ENCODE measurements around the gene SMCO2. TPM values are rescaled to one million over a fixed set of nuclear protein-coding genes. Genes with fewer than 3 reads are reported as not detected.
A peak's percentile ranks its signal among the peaks of the same experiment; 100 is the strongest.

SMCO2 gene
- total RNA-seq, 1 experiment from 2014 or later: 0.78 TPM

GRCh38 chr12:27517546-27517945, 71.0 kb downstream of the SMCO2 start:
- DNase-seq (ENCODE audit: low read depth): peak; percentile 29
- in situ Hi-C loops (cut with HindIII; ENCODE audit: low pct_unique_long_range_greater_than_20kb, low sequenced_read_pairs): no loop called here

GRCh38 chr12:27517961-27518665, 71.6 kb downstream of the SMCO2 start:
- peak; percentile 40 for DNase-seq (ENCODE audit: low read depth)
- in situ Hi-C loops (cut with HindIII; ENCODE audit: low pct_unique_long_range_greater_than_20kb, low sequenced_read_pairs): no loop called here

- DNase-seq (ENCODE audit: low read depth): no peak
- in situ Hi-C loops (cut with HindIII; ENCODE audit: low pct_unique_long_range_greater_than_20kb, low sequenced_read_pairs): no loop called here
Measured at GRCh38 chr12:27521066-27521465, 74.5 kb downstream of the SMCO2 start.

- in situ Hi-C loops (cut with HindIII; ENCODE audit: low pct_unique_long_range_greater_than_20kb, low sequenced_read_pairs): no loop called here
- DNase-seq (ENCODE audit: low read depth): no peak
Measured at GRCh38 chr12:27521981-27522380, 75.4 kb downstream of the SMCO2 start.

GRCh38 chr12:27523305-27523641, 76.7 kb downstream of the SMCO2 start:
- in situ Hi-C loops (cut with HindIII; ENCODE audit: low pct_unique_long_range_greater_than_20kb, low sequenced_read_pairs): no loop called here

GRCh38 chr12:27523642-27524493, 77.3 kb downstream of the SMCO2 start, which contains the start of gene PPFIBP1:
PPFIBP1 (plus strand) TSS chr12:27524206; CDS start chr12:27633397, 109,191 bp downstream.
- in situ Hi-C loops (cut with HindIII; ENCODE audit: low pct_unique_long_range_greater_than_20kb, low sequenced_read_pairs): no loop called here
- peak; percentile 100 for DNase-seq (ENCODE audit: low read depth)

More at GRCh38 chr12:27523305-27523641, 76.7 kb downstream of the SMCO2 start:
- no peak for DNase-seq (ENCODE audit: low read depth)

GRCh38 chr12:27524494-27524835, 77.9 kb downstream of the SMCO2 start:
- in situ Hi-C loops (cut with HindIII; ENCODE audit: low pct_unique_long_range_greater_than_20kb, low sequenced_read_pairs): no loop called here

GRCh38 chr12:27524839-27525753, 78.6 kb downstream of the SMCO2 start:
- in situ Hi-C loops (cut with HindIII; ENCODE audit: low pct_unique_long_range_greater_than_20kb, low sequenced_read_pairs): no loop called here
- DNase-seq (ENCODE audit: low read depth): peak; percentile 57

More at GRCh38 chr12:27524494-27524835, 77.9 kb downstream of the SMCO2 start:
- no peak for DNase-seq (ENCODE audit: low read depth)

GRCh38 chr12:27527512-27527911, 81.0 kb downstream of the SMCO2 start:
- in situ Hi-C loops (cut with HindIII; ENCODE audit: low pct_unique_long_range_greater_than_20kb, low sequenced_read_pairs): no loop called here
- DNase-seq (ENCODE audit: low read depth): no peak

GRCh38 chr12:27528788-27529187, 82.3 kb downstream of the SMCO2 start:
- in situ Hi-C loops (cut with HindIII; ENCODE audit: low pct_unique_long_range_greater_than_20kb, low sequenced_read_pairs): no loop called here

GRCh38 chr12:27530157-27530922, 83.8 kb downstream of the SMCO2 start:
- DNase-seq (ENCODE audit: low read depth): peak; percentile 91
- in situ Hi-C loops (cut with HindIII; ENCODE audit: low pct_unique_long_range_greater_than_20kb, low sequenced_read_pairs): no loop called here

More at GRCh38 chr12:27528788-27529187, 82.3 kb downstream of the SMCO2 start:
- DNase-seq (ENCODE audit: low read depth): no peak

- no peak for DNase-seq (ENCODE audit: low read depth)
- in situ Hi-C loops (cut with HindIII; ENCODE audit: low pct_unique_long_range_greater_than_20kb, low sequenced_read_pairs): no loop called here
Measured at GRCh38 chr12:27531896-27532295, 85.4 kb downstream of the SMCO2 start.

GRCh38 chr12:27534060-27534764, 87.7 kb downstream of the SMCO2 start:
- peak; percentile 66 for DNase-seq (ENCODE audit: low read depth)
- in situ Hi-C loops (cut with HindIII; ENCODE audit: low pct_unique_long_range_greater_than_20kb, low sequenced_read_pairs): no loop called here

- DNase-seq (ENCODE audit: low read depth): no peak
- in situ Hi-C loops (cut with HindIII; ENCODE audit: low pct_unique_long_range_greater_than_20kb, low sequenced_read_pairs): no loop called here
Measured at GRCh38 chr12:27534765-27535161, 88.2 kb downstream of the SMCO2 start.

GRCh38 chr12:27535318-27535717, 88.8 kb downstream of the SMCO2 start:
- in situ Hi-C loops (cut with HindIII; ENCODE audit: low pct_unique_long_range_greater_than_20kb, low sequenced_read_pairs): no loop called here
- no peak for DNase-seq (ENCODE audit: low read depth)

- in situ Hi-C loops (cut with HindIII; ENCODE audit: low pct_unique_long_range_greater_than_20kb, low sequenced_read_pairs): no loop called here
- no peak for DNase-seq (ENCODE audit: low read depth)
Measured at GRCh38 chr12:27537855-27538675, 91.5 kb downstream of the SMCO2 start.
